NCI-H524 (cell line): ENCODE results near the gene LCORL.
A peak's percentile ranks its signal among the peaks of the same experiment; 100 is the strongest.
"Not testable (repeated sequence)": the region's sequence is repeated elsewhere in the genome, so short reads cannot be mapped to it uniquely, and the experiment has no call there.

ENCODE experiments used
- DNase-seq, 2 experiments: peaks; one replicate each; lab custom pipeline; 2025; lab: John Stamatoyannopoulos, UW

LCORL gene

DNA sequence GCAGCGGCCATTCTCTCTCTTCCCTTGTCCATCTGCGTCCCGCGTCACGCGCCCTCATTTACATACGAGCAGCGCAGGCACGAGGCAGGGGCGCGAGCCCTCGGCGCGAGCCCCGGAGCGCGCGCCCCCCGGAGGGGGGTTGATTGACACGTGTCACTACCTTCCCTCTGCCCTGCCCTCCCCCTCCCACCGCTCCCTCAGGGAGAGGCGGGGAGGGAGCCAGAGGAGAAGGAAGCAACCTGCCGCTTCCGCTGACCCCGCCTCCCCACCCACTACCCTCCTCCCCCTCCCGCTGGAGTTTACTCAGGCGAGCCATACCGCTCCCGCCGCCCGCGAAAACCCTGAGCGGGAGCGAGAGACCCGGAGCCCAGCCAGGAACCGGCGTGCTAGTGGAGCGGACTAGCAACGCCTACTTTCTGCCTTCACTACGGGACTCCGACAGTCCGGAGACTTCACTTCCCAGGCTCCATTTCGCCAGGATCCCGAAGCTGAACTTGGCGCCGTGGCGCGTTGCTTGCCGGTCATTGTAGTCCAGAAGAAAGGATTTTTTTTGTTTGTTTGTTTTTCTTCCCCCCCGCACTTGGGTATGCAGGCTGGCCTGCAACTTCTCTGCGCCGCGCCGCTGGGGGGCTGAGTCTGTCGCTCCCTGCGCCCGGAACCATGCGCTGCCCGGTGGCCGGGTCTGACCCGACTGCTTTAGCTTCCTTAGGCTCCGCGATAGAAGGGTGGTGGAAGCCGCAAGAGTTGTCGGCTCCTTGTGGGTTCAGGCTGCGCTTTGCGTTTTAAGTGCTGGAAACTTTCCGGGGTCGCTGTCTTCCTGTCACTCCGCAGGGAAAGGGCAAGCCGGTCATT, at the start of gene LCORL:
Gene LCORL (minus strand): TSS at position 36 of the 852 bp plus-strand sequence. CDS start 4 bp downstream, at position 32.
- peak; percentile 99 to 100 for DNase-seq

DNA sequence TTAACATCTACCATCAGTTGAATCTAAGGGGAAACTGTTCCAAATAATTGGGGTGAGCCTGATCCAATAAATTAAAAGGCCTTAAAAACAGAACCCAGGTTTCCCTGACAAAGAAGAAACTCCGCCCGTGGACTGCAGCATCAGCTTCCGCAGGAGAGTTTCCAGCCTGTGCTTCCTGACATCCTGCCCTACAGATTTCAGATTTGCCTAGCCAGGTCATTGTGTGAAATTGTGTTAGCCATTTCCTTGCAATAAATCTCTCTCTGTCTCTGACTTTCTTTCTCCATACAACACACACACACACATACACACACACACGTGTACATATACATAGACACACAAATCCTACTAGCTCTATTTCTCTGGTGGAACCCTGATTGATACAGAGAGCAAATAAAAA, 48.3 kb upstream of the LCORL start:
- no peak for DNase-seq

DNA sequence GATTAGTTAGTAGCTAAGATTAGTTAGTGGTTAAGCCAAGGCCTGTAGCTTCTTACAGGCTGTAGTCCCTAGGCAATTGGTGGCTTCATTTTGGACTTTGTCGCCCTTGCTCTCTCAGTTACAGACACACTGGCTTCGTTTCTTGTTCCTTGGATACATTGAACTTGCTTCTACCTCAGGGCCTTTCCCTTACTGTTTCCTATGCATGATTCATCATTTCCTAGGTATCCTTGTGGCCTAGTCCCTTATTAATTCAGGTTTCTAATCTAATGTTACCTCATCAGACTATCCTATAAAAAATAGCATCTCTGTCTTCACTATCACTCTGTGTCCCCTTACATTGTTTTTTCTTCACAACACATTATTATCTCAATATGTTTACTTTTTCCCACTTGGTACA, 45.5 kb upstream of the LCORL start:
- DNase-seq = no peak

DNA sequence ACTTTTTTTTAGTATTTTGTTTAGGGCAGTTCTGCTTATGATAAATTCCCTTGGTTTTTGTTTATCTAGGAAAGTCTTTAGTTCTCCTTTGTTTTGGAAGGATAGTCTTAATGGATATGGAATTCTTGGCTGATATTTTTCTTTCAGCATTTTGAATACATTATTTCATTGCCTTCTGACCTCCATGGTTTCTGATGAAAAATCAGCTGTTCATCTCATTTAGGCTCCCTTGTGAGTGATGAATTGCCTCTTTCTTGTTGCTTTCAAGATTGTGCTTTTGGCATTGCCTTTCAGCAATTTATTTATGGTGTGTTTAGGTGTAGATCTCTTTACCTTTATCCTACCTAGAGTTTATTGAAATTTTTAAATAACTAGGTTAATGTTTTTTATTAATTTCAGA, 41.5 kb upstream of the LCORL start:
- DNase-seq = no peak

DNA sequence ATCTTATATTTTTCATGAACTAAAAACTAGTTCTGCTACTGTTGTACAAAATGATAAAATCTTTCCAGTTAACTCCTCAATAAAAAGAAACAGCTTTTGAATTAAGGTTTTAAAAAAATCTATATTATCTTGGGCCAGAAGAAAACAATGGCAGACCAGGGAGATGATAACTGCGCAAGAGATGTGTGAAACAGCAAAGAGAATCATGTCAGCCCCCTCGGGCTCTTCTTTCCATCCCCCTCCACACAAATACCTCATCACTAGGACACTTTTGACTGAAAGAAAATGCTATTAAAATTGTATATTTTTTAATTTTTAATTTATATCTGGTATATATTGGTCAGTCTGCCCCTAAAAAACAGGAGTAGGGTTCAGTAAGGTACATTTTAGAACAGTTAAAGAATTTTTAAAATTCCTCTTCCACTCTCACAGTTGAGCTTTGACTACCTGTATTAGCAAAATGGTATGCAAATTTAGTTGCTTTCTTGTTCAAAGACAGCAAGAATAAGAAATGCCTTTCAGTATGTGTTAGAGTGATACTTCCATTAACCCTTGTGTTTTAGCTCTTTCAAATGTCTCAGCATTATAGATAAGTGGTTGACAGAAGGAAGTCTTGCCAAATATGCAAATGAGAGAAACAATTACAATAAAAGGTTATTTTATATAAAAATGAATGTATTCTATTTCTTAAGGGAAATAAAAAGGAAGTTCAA, 36.4 kb upstream of the LCORL start:
- DNase-seq = no peak

DNA sequence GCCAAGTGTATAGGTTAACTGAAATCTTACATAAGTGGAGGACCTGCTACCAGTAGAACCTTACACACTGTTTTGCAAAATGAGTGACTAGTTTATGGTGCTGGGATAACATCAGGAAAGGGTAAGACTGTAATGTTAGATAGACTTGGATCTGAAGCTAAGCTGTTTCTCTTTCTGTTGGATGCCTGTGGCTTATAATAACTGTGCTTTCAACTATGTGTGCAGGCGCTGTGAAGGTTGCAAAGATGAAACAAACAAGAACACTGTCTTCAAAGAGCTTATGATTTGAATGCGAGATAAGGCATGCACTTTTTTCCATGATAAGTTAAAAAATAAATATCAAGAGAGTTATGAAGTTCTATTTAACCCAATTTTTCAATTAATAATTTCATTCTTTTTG, 34.5 kb upstream of the LCORL start:
- no peak for DNase-seq

DNA sequence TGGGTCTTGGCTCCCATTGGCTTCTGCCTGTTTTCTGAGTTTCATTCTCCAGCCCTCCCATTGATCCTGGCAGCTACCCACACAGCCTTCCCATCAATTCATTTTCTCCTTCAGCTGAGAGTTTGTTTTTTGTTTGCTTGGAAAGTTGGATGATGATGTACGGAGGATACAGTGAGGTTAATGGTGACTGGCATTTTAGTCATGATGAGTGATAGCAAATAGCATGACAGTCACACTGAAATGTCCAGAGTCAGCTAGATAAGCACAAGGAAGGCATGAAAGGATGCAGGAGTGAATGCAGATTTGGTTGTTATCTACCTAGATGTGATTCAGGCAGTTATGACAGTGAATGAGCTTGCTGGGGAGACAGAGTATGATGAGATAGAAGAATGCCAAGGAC, 30.6 kb upstream of the LCORL start:
- no peak for DNase-seq

DNA sequence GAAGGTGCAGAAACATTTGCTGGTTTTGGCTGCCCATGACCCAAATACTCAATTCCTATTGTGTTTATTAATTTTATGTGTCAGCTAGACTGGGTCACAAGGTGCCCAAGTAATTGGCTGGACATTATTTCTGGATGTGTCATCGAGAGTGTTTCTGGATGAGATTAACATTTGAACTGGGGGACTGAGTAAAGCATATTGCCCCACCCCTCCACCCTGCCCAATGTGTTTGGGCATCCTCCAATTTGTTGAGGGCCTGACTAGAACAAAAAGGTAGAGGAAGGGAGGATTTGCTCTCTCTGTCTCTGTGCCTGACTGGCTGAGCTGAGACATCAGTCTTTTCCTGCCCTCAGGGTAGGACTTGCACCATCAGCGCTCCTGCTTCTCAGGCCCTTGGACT, 29.7 kb upstream of the LCORL start:
- no peak for DNase-seq

DNA sequence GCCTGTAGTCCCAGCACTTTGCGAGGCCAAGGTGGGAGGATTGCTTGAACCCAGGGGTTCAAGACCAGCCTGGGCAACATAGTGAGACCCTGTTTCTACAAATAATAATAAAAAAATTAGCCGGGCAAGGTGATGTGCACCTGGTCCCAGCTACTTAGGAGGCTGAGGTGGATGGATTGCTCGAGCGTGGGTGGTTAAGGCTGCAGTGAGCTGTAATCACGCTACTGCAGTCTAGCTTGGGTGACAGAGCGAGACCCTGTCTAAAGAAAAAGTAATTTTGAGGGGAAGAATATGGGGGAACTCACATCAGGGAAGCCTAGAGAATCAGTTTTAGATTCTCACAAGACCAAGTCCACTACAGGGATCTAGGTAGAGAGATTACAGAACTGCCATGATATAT, 28.9 kb upstream of the LCORL start:
- no peak for DNase-seq

DNA sequence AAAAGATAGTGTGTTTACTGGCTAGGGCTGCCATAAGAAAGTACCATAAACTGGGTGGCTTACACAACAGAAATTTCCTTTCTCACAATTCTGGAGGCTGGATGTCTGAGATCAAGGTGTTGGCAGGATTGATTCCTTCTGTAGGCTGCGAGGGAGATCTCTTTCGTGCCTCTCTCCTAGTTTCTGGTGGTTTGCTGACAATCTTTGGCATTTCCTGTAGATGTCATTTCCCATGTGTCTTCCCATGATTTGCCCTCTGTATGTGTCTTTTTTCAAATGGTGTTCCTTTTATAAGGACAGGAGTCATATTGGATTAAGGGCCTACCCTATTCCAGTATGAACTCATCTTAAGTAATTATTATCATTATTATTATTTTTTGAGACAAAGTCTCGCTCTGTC, 27.9 kb upstream of the LCORL start:
- no peak for DNase-seq

DNA sequence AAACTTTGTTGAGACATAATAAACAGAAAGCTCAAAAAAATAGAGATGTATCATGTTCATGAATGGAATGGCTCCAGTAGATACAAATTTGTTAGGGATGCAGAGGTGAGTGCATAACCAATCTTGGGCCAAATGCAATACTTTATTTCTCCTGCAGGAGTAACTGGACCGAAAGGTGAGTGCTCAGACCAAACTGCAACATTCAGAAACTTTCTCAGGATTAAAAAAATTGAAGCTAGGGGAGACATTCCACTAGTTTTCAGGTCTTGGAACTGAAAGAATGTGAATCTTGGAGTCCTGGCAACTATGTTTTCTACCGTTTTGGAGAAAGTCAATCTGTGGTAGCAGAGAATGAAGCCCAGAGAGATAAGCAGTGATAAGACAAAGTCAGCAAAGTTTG, 21.2 kb upstream of the LCORL start:
- no peak for DNase-seq

DNA sequence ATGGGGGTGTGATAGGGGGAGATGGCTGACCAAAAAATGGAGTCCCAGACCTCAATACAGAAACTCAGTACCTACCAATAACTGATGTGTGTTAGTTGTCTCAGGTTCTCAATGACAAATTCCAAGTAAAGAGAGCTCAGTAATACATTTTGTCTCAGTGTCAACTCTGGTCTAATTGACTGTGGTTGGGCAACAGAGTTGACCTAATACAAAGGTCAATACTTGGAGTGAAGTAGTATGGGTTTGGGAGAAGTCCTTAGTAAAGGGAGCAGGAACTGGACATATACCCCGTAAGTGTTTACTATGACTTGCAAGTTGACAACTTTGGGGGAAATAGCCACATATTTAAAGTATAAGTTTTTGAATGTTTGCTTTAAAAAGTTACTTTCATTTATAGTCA, 20.5 kb upstream of the LCORL start:
- no peak for DNase-seq

DNA sequence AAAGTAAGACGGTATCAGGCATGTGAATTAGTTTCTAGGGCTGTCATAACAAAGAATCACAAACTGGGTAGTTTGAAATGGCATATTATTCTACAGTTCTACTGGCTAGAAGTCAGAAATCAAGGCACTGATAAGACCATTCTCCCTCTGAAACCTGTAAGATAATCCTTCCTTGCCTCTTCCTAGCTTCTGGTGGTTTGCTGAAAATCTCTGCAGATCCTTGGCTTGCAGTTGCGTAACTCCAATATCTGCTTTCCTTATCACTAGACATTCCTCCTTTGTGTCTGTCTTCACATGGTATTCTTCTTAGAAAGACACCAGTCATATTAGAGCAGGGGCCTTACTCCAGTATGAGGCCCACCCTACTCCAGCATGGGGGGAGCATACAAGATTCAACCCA, 19.6 kb upstream of the LCORL start:
- no peak for DNase-seq

DNA sequence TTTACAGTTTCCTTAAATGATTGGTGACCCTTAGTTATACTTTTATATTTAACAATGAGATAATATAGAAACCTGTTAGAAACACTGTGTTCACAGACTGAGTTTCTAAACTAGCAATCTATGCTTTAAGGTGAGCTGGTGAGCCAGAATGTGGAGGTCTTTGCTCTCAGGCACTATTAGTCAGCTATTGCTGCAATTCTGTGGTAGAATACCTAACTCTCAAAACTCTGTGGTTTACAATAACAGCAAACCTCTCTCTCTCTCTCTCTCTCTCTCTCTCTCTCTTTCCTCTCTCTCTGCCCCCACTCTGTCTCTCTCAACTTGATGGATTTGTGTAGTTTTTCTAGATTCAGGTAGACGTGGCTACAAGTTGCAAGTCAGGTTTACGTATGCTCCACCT, 17.6 kb upstream of the LCORL start:
- DNase-seq = no peak

DNA sequence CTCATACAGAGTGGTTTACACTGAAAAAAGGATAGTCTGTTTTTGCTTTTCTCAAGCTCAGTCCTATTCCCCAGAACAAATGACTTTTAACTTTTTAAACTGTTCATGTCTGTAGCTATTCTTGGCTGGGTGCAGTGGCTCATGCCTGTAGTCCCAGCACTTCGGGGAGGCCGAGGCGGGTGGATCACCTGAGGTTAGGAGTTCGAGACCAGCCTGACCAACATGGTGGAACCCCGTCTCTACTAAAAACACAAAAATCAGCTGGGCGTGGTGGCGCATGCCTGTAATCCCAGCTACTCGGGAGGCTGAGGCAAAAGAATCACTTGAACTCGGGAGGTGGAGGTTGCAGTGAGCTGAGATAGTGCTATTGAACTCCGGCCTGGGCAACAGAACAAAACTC, 14.8 kb upstream of the LCORL start:
- not testable (repeated sequence) for DNase-seq

DNA sequence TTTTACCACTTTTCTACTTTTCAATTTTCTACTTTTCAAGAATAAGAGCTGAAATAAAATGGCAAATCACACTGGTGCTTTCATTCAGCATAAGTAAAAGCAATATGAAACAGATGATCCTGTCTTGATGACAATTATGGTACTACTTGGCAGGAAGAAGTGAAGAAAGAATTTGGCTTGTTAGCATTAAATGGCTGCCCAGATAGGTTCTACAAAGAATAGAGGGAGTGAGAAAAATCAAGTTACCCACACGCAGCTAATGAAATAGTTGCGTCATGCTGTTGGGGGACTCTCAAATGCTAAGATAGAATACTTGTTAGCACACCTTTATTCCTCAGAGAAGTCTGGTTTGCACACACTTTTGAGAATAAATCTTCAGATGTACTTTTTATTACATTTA, 12.5 kb upstream of the LCORL start:
- no peak for DNase-seq

DNA sequence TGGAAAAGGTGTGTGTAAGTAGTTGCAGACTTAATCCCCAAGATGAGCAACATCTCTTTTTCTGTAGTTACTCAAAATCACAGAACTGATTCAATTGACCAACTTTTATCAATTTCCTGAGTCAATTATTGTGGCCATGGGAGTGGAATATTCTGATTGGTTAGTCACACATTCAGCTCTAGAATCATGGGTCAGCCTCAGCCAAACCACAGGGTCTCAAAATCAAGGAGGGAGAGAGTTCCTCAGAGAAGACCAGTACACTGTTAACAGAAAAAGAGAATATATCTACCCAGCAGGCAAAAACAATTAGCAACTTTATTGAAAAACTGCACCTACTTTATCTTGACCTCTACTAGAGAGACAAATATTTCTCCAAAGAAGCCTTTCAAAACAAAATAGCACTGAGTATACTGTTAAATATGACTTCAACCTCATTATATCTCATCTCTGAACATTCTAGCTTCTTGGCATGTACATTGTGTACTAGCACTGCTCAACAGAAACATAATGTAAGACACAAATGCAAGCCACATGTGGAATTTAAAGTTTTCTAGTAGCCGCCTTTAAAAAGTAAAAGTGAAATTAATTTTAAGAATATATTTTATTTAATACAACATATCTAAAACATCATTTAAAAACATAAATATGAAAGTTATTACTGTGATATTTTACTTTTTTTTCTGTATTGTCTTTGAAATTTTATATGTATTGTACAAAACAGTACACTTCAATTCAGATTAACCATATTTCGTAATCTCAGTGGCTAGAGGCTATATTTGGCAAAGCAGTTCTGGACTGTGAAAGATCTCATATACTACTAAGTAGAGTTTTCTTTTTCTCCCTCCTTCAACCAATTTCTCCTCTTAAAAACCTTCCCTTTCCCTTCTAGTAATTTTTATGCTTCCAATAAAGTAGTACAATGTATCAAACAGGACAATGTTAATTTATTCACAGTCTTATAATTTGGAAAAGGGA, 11.8 kb upstream of the LCORL start:
- no peak for DNase-seq

DNA sequence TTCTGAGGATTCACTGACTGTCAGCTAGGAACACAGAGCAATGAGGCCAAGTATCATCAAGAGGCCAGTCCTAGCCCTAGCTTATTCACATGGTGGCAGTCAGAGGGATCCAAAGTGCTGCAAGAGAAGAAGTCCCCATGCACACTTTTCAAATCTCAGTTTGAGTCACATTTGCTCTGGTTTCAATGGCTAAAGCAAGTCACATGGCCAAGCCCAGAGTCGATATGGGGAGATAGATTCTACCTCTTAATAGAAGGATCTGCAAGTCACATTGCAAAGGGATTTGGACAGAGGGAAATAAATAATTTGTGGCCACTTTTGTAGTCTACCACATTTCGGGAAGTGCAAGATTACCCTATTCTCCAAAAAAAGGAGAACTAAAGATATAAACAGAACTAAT, 3.7 kb upstream of the LCORL start:
- DNase-seq = no peak

DNA sequence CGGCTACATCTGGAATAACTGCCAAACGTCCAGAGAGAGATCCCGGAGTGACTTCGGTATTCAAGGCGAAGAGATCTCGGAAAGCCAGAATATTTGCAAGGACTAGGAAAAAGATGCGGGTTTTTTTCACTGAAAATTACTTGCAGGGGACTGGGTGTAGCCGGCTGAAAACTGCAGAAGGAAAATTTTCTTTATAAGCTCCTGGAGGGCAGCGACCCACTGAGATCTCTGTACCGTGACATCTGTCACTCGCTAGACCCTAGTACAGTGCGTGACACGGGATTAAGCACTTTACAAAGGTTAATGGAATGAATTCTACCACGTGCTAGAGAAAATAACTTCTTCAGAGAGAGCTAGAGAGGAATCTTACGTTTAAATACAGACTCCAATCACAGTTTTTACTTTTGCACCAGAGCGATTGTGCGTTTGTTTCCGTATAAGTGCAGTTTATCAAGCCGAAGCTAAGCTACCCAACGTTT, 1.1 kb upstream of the LCORL start:
- peak; percentile 70 to 78 for DNase-seq

DNA sequence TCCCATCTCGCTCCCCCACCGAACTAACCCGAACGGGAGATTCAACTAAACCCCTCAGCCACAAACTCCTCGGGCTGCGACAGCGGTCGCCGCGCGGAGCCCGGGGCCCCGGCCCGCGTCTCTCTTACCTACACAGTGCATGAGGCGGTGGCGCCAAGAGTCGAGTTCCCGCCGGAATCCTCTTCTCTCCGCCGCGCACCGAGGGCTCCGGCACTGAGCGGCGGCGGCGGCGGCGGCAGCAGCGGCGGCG, 160 bp downstream of the LCORL start:
- DNase-seq = peak in 1 of 2 experiments; percentile 70

DNA sequence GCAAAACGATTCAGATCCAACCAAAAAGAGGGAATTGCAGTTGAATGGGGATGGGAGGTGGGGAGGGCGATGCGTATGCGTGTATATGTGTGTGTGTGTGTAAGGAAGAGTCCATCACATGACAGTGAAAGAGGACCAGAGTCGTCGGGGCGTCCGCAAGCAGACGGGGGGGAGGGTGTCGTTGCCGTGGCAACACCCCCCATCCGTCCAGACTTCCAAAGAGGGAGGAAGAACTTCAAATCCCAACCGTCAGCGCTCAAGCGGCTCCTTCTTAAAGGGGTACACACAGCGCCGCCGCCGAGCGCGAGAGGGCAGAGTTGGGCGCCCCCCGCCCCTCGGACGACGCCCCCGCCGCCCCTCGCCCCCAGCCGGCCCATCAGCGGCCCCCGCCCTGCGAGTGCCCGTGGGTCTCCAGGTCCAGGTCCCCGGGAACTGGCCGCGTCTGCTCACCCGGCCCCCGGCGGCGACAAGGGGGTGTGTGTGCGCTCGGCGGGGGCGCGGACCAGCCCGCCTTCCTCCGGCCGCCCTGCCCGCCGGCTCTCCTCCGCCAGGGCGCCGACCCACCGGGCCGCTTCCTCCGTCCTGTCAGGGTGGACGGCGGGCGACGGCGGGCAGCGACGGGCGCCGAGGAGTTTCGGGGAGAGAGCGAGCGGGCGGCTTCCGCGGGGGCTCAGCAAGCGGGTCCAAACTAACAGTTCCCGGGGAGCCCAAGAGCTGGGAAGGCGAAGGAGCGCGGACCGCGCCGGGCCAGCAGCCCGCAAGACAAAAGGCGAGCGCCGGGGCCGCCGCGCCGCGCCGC, 685 bp downstream of the LCORL start:
- DNase-seq = peak; percentile 93
